Keratinocyte (primary cell): ENCODE results near the gene VRK3. TPM values are rescaled to one million over a fixed set of nuclear protein-coding genes. Genes with fewer than 3 reads are reported as not detected.

Experiments
- DNase-seq: peaks from one replicate; pipeline ENCODE4 v3.0.0-alpha.2; 2011; ENCODE audit warnings: low read depth, missing footprints, low spot score
- FAIRE-seq: peaks from 2 replicates; lab custom pipeline; 2011; peaks lifted over from hg19 to GRCh38; lab: Jason Lieb, UNC
- H2AFZ ChIP-seq: 2 replicates; pipeline ENCODE4 v1.6.0; 2012; ENCODE audit warnings: low read length, control low read depth, inconsistent platforms; ENCODE audit not compliant: control insufficient read depth
- H3K27ac ChIP-seq: 2 replicates; pipeline ENCODE4 v1.5.1; 2011; ENCODE audit warnings: low read length; ENCODE audit not compliant: control insufficient read depth, insufficient read depth
- H3K27me3 ChIP-seq: 3 replicates; pipeline ENCODE4 v1.6.0; 2011; ENCODE audit warnings: low read length; ENCODE audit not compliant: control insufficient read depth, insufficient read depth; ENCODE audit errors: extremely low read depth
- H3K36me3 ChIP-seq, 2 experiments: 2 replicates in 1 of 2; 3 replicates in 1 of 2; pipeline ENCODE4 v1.5.1; 2011; ENCODE audit warnings: low read length in 2 of 2, mild to moderate bottlenecking in 1 of 2; ENCODE audit not compliant: control insufficient read depth in 2 of 2, insufficient read depth in 2 of 2; ENCODE audit errors: extremely low read depth in 1 of 2
- H3K4me1 ChIP-seq: 3 replicates; pipeline ENCODE4 v1.5.1; 2011; ENCODE audit warnings: low read length; ENCODE audit not compliant: control insufficient read depth, insufficient read depth; ENCODE audit errors: extremely low read depth
- H3K4me2 ChIP-seq: 3 replicates; pipeline ENCODE4 v1.6.0; 2011; ENCODE audit warnings: low read depth, low read length; ENCODE audit not compliant: control insufficient read depth, insufficient read depth; ENCODE audit errors: extremely low read depth
- H3K4me3 ChIP-seq, 3 experiments: fragments of 200-600 bp in 1 of 3; sonication (generic) in 1 of 3; 2 replicates in 2 of 3; 3 replicates in 1 of 3; pipeline ENCODE4 v1.5.1; 2011 to 2016; ENCODE audit warnings: low read length in 3 of 3, mild to moderate bottlenecking in 3 of 3, control low read depth in 2 of 3, inconsistent platforms in 1 of 3, low read depth in 1 of 3, mixed read lengths in 1 of 3, mixed run types in 1 of 3, moderate library complexity in 1 of 3; ENCODE audit not compliant: control insufficient read depth in 2 of 3, insufficient read depth in 2 of 3; ENCODE audit errors: extremely low read depth in 1 of 3
- H3K79me2 ChIP-seq: 2 replicates; pipeline ENCODE4 v1.6.0; 2012; ENCODE audit warnings: low read length; ENCODE audit not compliant: control insufficient read depth, insufficient read depth
- H3K9ac ChIP-seq: 3 replicates; pipeline ENCODE4 v1.6.0; 2011; ENCODE audit warnings: low read length; ENCODE audit not compliant: control insufficient read depth, insufficient read depth; ENCODE audit errors: extremely low read depth
- H3K9me1 ChIP-seq: 3 replicates; pipeline ENCODE4 v1.6.0; 2011; ENCODE audit warnings: low read length; ENCODE audit not compliant: control insufficient read depth, insufficient read depth; ENCODE audit errors: extremely low read depth
- H3K9me3 ChIP-seq: 2 replicates; pipeline ENCODE4 v1.5.1; 2012; ENCODE audit warnings: low read depth, low read length; ENCODE audit not compliant: control insufficient read depth
- H4K20me1 ChIP-seq: 3 replicates; pipeline ENCODE4 v1.6.0; 2011; ENCODE audit warnings: low read length; ENCODE audit not compliant: control insufficient read depth, insufficient read depth; ENCODE audit errors: extremely low read depth
- EZH2 ChIP-seq: IDR thresholded peaks from one replicate; pipeline ENCODE4 v1.6.1; 2012; ENCODE audit warnings: inconsistent platforms, mild to moderate bottlenecking, low read length, moderate library complexity
- dilution Hi-C: fragments of 300-500 bp; cut with MboI; formaldehyde crosslinking; loops from one replicate; pipeline ENCODE4 v1.7.0; 2020; ENCODE audit warnings: low sequenced_read_pairs; ENCODE audit not compliant: extremely low pct_ligation_motif_present
- polyA plus RNA-seq, 5 experiments: library from polyadenylated mRNA; depleted of rRNA in 3 of 5; stranded (reverse) in 3 of 5; stranded (forward) in 1 of 5; unstranded in 1 of 5; fragments of >200 nt; gene quantifications; 1 replicate in 1 of 5; 2 replicates in 3 of 5; 3 replicates in 1 of 5; pipeline versions ENCODE4 v1.2.1 to v1.2.3, GENCODE V29; 2011 to 2012; ENCODE audit warnings: missing spikeins in 2 of 5, low read depth in 1 of 5, low replicate concordance in 1 of 5
- TF ChIP-seq, protein P1 (sequence below), 3 experiments: IDR thresholded peaks in 1 of 3; conservative IDR thresholded peaks in 1 of 3; optimal IDR thresholded peaks in 1 of 3; 2 replicates in 2 of 3; 3 replicates in 1 of 3; pipeline versions ENCODE3 to v1.5.1; 2011; ENCODE audit warnings: low read length in 3 of 3, mild to moderate bottlenecking in 3 of 3, moderate library complexity in 2 of 3, control low read depth in 1 of 3, inconsistent platforms in 1 of 3; ENCODE audit not compliant: insufficient read depth in 2 of 3; ENCODE audit errors: extremely low read depth in 1 of 3

The VRK3 gene
- polyA plus RNA-seq, 1 donor (not counting 4 experiments of a cell fraction or from before 2014, with no cell fraction given) = 15.6 TPM

DNA sequence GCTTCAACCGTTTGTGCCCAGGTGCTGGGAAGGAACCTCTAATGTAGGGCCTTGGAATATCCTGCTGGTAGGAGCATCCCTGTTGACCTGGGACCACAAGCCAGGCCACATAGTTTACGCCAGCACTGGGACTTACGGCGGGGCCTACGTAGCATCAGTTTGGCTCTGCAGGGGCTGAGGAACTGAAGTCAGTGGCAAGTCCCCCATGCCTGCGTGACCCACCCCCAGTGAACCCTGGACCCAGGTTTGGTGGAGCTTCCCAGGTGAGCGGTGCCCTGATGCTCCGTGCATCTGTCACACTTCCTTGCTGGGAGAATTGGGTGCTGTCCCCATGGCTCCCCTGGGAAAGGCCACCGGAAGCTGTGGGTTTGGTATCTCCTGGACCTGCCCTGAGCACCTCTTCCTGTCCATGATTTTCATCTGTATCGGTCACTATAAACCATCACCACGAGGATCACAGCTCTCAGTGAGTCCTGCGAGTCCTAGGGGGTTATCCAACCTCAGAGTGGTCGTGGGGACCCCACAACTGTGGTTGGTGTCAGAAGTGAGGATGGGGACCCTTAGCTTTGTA, 74.1 kb downstream of the VRK3 start:
- H3K4me3 ChIP-seq = no peak overlapping the region
- peaks cover 9% of the 10 kb centered on the region for H3K27me3 ChIP-seq
- DNase-seq = no peak
- no peak overlapping the region for H3K27ac ChIP-seq
- TF ChIP-seq EZH2 = no peak
- TF ChIP-seq, protein P1, sequence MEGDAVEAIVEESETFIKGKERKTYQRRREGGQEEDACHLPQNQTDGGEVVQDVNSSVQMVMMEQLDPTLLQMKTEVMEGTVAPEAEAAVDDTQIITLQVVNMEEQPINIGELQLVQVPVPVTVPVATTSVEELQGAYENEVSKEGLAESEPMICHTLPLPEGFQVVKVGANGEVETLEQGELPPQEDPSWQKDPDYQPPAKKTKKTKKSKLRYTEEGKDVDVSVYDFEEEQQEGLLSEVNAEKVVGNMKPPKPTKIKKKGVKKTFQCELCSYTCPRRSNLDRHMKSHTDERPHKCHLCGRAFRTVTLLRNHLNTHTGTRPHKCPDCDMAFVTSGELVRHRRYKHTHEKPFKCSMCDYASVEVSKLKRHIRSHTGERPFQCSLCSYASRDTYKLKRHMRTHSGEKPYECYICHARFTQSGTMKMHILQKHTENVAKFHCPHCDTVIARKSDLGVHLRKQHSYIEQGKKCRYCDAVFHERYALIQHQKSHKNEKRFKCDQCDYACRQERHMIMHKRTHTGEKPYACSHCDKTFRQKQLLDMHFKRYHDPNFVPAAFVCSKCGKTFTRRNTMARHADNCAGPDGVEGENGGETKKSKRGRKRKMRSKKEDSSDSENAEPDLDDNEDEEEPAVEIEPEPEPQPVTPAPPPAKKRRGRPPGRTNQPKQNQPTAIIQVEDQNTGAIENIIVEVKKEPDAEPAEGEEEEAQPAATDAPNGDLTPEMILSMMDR (optimal IDR thresholded peaks at IDR 0.05 in 1 of 3, IDR thresholded peaks at IDR 0.05 in 1 of 3, conservative IDR thresholded peaks at IDR 0.05 in 1 of 3; ENCODE audit: extremely low read depth in 1 of 3, insufficient read depth in 2 of 3, low read length in 3 of 3) = no peak
- H3K79me2 ChIP-seq = no peaks in the 10 kb centered on the region
- no peak overlapping the region for H2AFZ ChIP-seq
- H4K20me1 ChIP-seq = no peaks in the 10 kb centered on the region
- FAIRE-seq = no peak
- dilution Hi-C loops = no loop called here
- H3K9ac ChIP-seq = no peak overlapping the region
- no peaks in the 10 kb centered on the region for H3K36me3 ChIP-seq
- no peaks in the 10 kb centered on the region for H3K4me1 ChIP-seq
- H3K9me1 ChIP-seq = no peaks in the 10 kb centered on the region
- H3K9me3 ChIP-seq = no peaks in the 10 kb centered on the region
- H3K4me2 ChIP-seq = no peak overlapping the region

GRCh38 chr19:49950590-49950948, 74.6 kb downstream of the VRK3 start:
- Histone ChIP-seq H3K4me1 (no peaks in the 10 kb centered on the region), H3K4me2 (no peak overlapping the region), H3K79me2 (no peaks in the 10 kb centered on the region), H3K9ac (no peak overlapping the region), H2AFZ (no peak overlapping the region), H3K4me3 (no peak overlapping the region), H3K27ac (no peak overlapping the region), H4K20me1 (no peaks in the 10 kb centered on the region), H3K9me1 (no peaks in the 10 kb centered on the region), H3K36me3 (no peaks in the 10 kb centered on the region), H3K9me3 (no peaks in the 10 kb centered on the region), H3K27me3 (peaks cover 9% of the 10 kb centered on the region)
- no peak for DNase-seq
- no peak for FAIRE-seq
- TF ChIP-seq EZH2 = no peak
- TF ChIP-seq, protein P1 (optimal IDR thresholded peaks at IDR 0.05 in 1 of 3, IDR thresholded peaks at IDR 0.05 in 1 of 3, conservative IDR thresholded peaks at IDR 0.05 in 1 of 3; ENCODE audit: extremely low read depth in 1 of 3, insufficient read depth in 2 of 3, low read length in 3 of 3) = no peak
- dilution Hi-C loops = no loop called here
